GM23338 (cell line): Measurements from ENCODE around the gene NKD1. TPM values are rescaled to one million over a fixed set of nuclear protein-coding genes. Genes with fewer than 3 reads are reported as not detected.

ENCODE experiments used
- ATAC-seq: fragments of 200-7000 bp; cut with Tn5 transposase; 3 replicates; pipeline ENCODE4 v1.9.1; 2020
- DNase-seq: peaks from one replicate; pipeline ENCODE4 v3.0.0-alpha.2; 2015; ENCODE audit warnings: low spot score
- H2AFZ ChIP-seq: fragments of 200-600 bp; sonication (generic); 2 replicates; pipeline ENCODE4 v1.8.0; 2016; ENCODE audit warnings: antibody characterized with exemption, mild to moderate bottlenecking, moderate library complexity
- H3F3A ChIP-seq: fragments of 200-600 bp; sonication (generic); replicated peaks from 2 replicates; pipeline ENCODE4 v1.8.0; 2017; ENCODE audit warnings: antibody characterized with exemption, mixed run types, low read depth
- H3K27ac ChIP-seq: fragments of 200-600 bp; sonication (generic); 2 replicates; pipeline ENCODE4 v1.6.1; 2016; ENCODE audit warnings: low read depth
- H3K27me3 ChIP-seq: fragments of 200-600 bp; sonication (generic); 2 replicates; pipeline ENCODE4 v1.8.0; 2016; ENCODE audit warnings: mild to moderate bottlenecking, mixed run types, moderate library complexity; ENCODE audit not compliant: insufficient read depth
- H3K36me3 ChIP-seq: fragments of 200-600 bp; sonication (generic); 2 replicates; pipeline ENCODE4 v1.8.0; 2016; ENCODE audit warnings: mild to moderate bottlenecking; ENCODE audit not compliant: insufficient read depth
- H3K4me1 ChIP-seq: fragments of 200-600 bp; sonication (generic); 2 replicates; pipeline ENCODE4 v1.8.0; 2016; ENCODE audit warnings: mild to moderate bottlenecking, moderate library complexity; ENCODE audit not compliant: insufficient read depth
- H3K4me2 ChIP-seq: fragments of 200-600 bp; sonication (generic); 2 replicates; pipeline ENCODE4 v1.7.1; 2017; ENCODE audit warnings: mixed run types
- H3K4me3 ChIP-seq: fragments of 200-600 bp; sonication (generic); 2 replicates; pipeline ENCODE4 v1.6.1; 2016; ENCODE audit warnings: mixed run types
- H3K79me2 ChIP-seq: fragments of 200-600 bp; sonication (generic); replicated peaks from 2 replicates; pipeline ENCODE4 v1.8.0; 2017; ENCODE audit warnings: mild to moderate bottlenecking; ENCODE audit not compliant: insufficient read depth
- H3K9me2 ChIP-seq: fragments of 200-600 bp; sonication (generic); 2 replicates; pipeline ENCODE4 v1.8.0; 2017; ENCODE audit not compliant: insufficient read depth
- H4K20me1 ChIP-seq: fragments of 200-600 bp; sonication (generic); replicated peaks from 2 replicates; pipeline ENCODE4 v1.8.0; 2017; ENCODE audit warnings: mild to moderate bottlenecking; ENCODE audit not compliant: insufficient read depth
- H3K27ac Mint-ChIP-seq: 2 replicates; pipeline ENCODE4 v1.8.0; 2020; ENCODE audit warnings: inconsistent platforms, mild to moderate bottlenecking, moderate library complexity, mixed read lengths
- H3K27me3 Mint-ChIP-seq: 3 replicates; pipeline ENCODE4 v1.8.0; 2022; ENCODE audit warnings: low read depth, mild to moderate bottlenecking, moderate library complexity, mixed read lengths, inconsistent platforms; ENCODE audit not compliant: insufficient read depth, poor library complexity
- H3K36me3 Mint-ChIP-seq: 3 replicates; pipeline ENCODE4 v1.8.0; 2021; ENCODE audit warnings: low read depth, mild to moderate bottlenecking, inconsistent platforms, moderate library complexity, mixed read lengths
- H3K4me1 Mint-ChIP-seq: 3 replicates; pipeline ENCODE4 v1.8.0; 2020; ENCODE audit warnings: mild to moderate bottlenecking, inconsistent platforms, mixed read lengths
- H3K4me3 Mint-ChIP-seq: 3 replicates; pipeline ENCODE4 v1.8.0; 2021; ENCODE audit warnings: moderate library complexity, mild to moderate bottlenecking, inconsistent platforms, mixed read lengths
- H3K9me3 Mint-ChIP-seq: 3 replicates; pipeline ENCODE4 v1.8.0; 2020; ENCODE audit warnings: moderate library complexity, mild to moderate bottlenecking, inconsistent platforms, mixed read lengths
- CREB1 ChIP-seq: fragments of 250-450 bp; sonication (Bioruptor Pico); IDR thresholded peaks from 2 replicates; pipeline ENCODE4 v1.5.0; 2020; ENCODE audit warnings: low read depth, mild to moderate bottlenecking, moderate library complexity
- CTCF ChIP-seq, 2 experiments: fragments of 200-600 bp in 1 of 2; sonication (generic) in 1 of 2; conservative IDR thresholded peaks; 2 replicates each; pipeline versions ENCODE4 v1.5.1 to v1.6.1; 2016 to 2017; ENCODE audit warnings: antibody characterized with exemption in 2 of 2, low read depth in 2 of 2, mild to moderate bottlenecking in 2 of 2, moderate library complexity in 1 of 2
- ETS1 ChIP-seq: IDR thresholded peaks from 2 replicates; pipeline ENCODE4 v1.6.1; 2016; ENCODE audit warnings: antibody characterized with exemption
- EZH2 ChIP-seq: fragments of 200-600 bp; sonication (generic); IDR thresholded peaks from one replicate; pipeline ENCODE4 v1.8.0; 2017; ENCODE audit warnings: antibody characterized with exemption, mild to moderate bottlenecking, low read depth; ENCODE audit not compliant: unreplicated experiment
- EZH2phosphoT487 ChIP-seq: fragments of 200-600 bp; sonication (generic); IDR thresholded peaks from one replicate; pipeline ENCODE4 v1.8.1; 2018; ENCODE audit warnings: antibody characterized with exemption; ENCODE audit not compliant: unreplicated experiment
- JUNB ChIP-seq: IDR thresholded peaks from one replicate; pipeline ENCODE4 v1.6.1; 2016; ENCODE audit warnings: antibody characterized with exemption; ENCODE audit not compliant: unreplicated experiment
- NANOG ChIP-seq: IDR thresholded peaks from 2 replicates; pipeline ENCODE4 v1.6.1; 2016; ENCODE audit warnings: antibody characterized with exemption, borderline replicate concordance
- POLR2AphosphoS5 ChIP-seq: IDR thresholded peaks from 2 replicates; pipeline ENCODE4 v1.6.1; 2016; ENCODE audit warnings: antibody characterized with exemption, low read depth
- REST ChIP-seq: IDR thresholded peaks from one replicate; pipeline ENCODE4 v1.6.1; 2018; ENCODE audit warnings: antibody characterized with exemption; ENCODE audit not compliant: unreplicated experiment
- STAT1 ChIP-seq: IDR thresholded peaks from one replicate; pipeline ENCODE4 v1.6.1; 2016; ENCODE audit warnings: antibody characterized with exemption; ENCODE audit not compliant: unreplicated experiment
- ZNF114 ChIP-seq: fragments of 250-450 bp; sonication (Bioruptor Pico); IDR thresholded peaks from 2 replicates; pipeline ENCODE4 v1.5.0; 2020; ENCODE audit warnings: mild to moderate bottlenecking, moderate library complexity
- ZNF331 ChIP-seq: fragments of 250-450 bp; sonication (Bioruptor Pico); IDR thresholded peaks from 2 replicates; pipeline ENCODE4 v1.5.0; 2020; ENCODE audit warnings: low read depth, mild to moderate bottlenecking, moderate library complexity
- ZNF462 ChIP-seq: fragments of 250-450 bp; sonication (Bioruptor Pico); IDR thresholded peaks from 2 replicates; pipeline ENCODE4 v1.5.0; 2020; ENCODE audit warnings: mild to moderate bottlenecking, moderate library complexity
- polyA plus RNA-seq: library from polyadenylated mRNA; unstranded; fragments of >200 nt; fragmentation: Nextera tagmentation; extraction: Ambion mirVana; gene quantifications from 2 replicates; pipeline ENCODE4 v1.2.1, GENCODE V29; 2016
- total RNA-seq: library from RNA; depleted of rRNA; stranded (reverse); fragments of >200 nt; shearing (Covaris generic); gene quantifications from 2 replicates; pipeline ENCODE4 v1.2.3, GENCODE V29; 2014

Gene NKD1
- total and polyA plus RNA-seq, 2 experiments from 2014 or later = 2.1 to 2.3 TPM

- H3K27me3 ChIP-seq = peaks cover 46% of the 10 kb centered on the region
- Mint-ChIP-seq H3K9me3 (no peaks in the 10 kb centered on the region; the same call in 2 of the 3 replicates), H3K27ac (no peak overlapping the region), H3K4me3 (peak overlapping the region; percentile 69), H3K36me3 (no peaks in the 10 kb centered on the region), H3K27me3 (peaks cover 30% of the 10 kb centered on the region), H3K4me1 (peaks cover 5% of the 10 kb centered on the region; the same call in 2 of the 3 replicates)
- no peaks in the 10 kb centered on the region for H3K9me2 ChIP-seq
- no peaks in the 10 kb centered on the region for H3K4me1 ChIP-seq
- H2AFZ ChIP-seq = no peak overlapping the region
- no peak overlapping the region for H3K4me2 ChIP-seq
- H3F3A ChIP-seq = no peaks in the 10 kb centered on the region
- H3K4me3 ChIP-seq = no peak overlapping the region
- peaks cover 4% of the 10 kb centered on the region; the same call in 1 of the 2 replicates for H4K20me1 ChIP-seq
- H3K27ac ChIP-seq = no peak overlapping the region
- H3K36me3 ChIP-seq = no peaks in the 10 kb centered on the region
- TF ChIP-seq CREB1 = no peak
- no peak for TF ChIP-seq ETS1
- no peak for TF ChIP-seq ZNF331 (CRISPR knock-in tag)
- no peak for TF ChIP-seq EZH2phosphoT487
- TF ChIP-seq JUNB = no peak
- no peak for TF ChIP-seq CTCF (conservative IDR thresholded peaks at IDR 0.05; ENCODE audit: low read depth in 2 of 2)
- no peak for TF ChIP-seq ZNF114 (CRISPR knock-in tag)
- no peak for TF ChIP-seq ZNF462 (CRISPR knock-in tag)
- TF ChIP-seq POLR2AphosphoS5 = no peak
- no peak for TF ChIP-seq STAT1
- no peak for TF ChIP-seq EZH2
- no peak for TF ChIP-seq NANOG
- TF ChIP-seq REST = no peak
- ATAC-seq (no peak), DNase-seq (no peak)
- H3K79me2 ChIP-seq = no peaks in the 10 kb centered on the region
These were observed 1.8 kb downstream of the NKD1 start for GRCh38 chr16:50550035-50550434.
